HG03045 (cell line): ENCODE results near the gene PTPRN2.
"Not testable (repeated sequence)": the region's sequence is repeated elsewhere in the genome, so short reads cannot be mapped to it uniquely, and the experiment has no call there.

Source experiments
- ATAC-seq: cut with Tn5 transposase; IDR thresholded peaks from one replicate; pipeline ENCODE4 v1.9.1; 2021; ENCODE audit warnings: mild to moderate bottlenecking, moderate library complexity; ENCODE audit not compliant: unreplicated experiment

Gene PTPRN2

DNA sequence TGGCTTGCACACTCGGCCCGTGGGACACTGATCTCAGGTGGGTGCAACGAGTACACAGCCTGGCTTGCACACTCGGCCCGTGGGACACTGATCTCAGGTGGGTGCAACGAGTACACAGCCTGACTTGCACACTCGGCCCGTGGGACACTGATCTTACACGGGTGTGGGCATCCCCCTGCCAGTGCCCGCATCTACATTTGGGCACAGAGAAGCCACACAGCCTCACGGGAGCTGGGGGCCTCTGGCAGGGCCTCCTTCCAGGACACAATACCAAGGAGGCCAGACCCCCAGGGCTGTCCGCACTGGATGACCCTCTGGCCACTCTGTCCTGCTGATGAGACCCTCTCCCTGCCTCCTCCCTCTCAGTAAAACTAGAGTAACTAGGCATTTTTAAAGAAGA, 920.4 kb downstream of the PTPRN2 start:
- ATAC-seq: no peak

DNA sequence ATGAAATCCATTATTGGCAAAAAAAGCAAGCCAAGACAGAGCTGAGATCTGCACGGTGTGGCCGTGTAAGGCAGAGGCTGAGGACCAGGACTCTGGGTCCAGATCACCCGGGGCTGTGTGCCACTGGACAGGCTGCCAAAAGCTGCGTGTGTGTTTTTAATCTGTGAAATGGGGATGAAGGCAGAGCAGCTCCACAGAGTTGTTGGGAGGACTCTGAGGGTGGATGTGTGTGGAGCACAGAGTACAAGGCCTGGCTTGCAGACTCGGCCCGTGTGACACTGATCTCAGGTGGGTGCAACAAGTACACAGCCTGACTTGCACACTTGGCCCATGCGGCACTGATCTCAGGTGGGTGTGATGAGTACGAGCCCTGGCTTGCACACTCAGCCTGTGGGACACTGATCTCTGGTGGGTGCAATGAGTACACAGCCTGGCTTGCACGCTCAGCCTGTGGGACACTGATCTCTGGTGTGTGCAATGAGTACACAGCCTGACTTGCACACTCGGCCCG, 921.0 kb downstream of the PTPRN2 start:
- no peak for ATAC-seq

DNA sequence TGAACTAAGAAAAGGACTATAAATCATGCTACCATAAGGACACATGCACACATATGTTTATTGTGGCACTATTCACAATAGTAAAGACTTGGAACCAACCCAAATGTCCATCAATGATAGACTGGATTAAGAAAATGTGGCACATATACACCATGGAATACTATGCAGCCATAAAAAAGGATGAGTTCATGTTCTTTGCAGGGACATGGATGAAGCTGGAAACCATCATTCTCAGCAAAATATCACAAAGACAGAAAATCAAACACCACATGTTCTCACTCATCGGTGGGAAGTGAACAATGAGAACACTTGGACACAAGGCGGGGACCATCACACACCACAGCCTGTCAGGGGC, 922.0 kb downstream of the PTPRN2 start:
- not testable (repeated sequence) for ATAC-seq

DNA sequence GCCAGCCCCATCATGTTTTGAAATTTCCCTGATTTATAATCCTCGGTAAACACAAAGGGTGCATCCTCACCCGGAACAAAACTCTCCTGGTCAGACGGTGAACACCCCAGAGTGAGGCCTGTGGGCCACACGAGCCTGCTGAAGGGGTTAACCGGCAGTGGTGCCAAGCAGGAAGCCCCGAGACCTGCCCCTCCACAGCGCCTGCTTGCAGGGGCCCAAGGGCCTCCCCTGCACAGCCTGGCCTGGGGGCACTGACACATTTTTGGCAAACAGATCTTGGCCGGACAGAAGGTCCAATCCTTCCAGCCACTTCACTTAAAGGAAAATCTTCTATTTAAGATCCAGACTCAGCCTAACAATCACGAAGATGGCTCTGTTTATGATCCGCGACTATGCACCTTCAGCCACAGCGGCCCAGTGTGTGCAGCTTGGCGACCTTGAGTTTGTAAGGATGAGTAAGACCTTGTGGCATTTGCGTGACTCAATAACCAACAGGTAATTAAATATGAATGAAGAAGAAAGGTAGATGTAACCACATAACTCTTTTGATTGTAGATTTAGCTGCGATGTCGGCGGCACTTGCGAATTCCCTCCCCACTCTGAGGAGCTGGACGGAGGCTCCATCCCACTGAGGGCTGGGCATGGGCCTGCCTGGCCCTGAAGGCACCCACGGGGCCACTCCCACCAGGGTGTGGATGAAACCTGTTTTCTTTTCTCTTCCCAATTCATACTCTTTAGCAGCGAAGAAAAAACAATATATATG, 922.6 kb downstream of the PTPRN2 start:
- ATAC-seq: no peak

DNA sequence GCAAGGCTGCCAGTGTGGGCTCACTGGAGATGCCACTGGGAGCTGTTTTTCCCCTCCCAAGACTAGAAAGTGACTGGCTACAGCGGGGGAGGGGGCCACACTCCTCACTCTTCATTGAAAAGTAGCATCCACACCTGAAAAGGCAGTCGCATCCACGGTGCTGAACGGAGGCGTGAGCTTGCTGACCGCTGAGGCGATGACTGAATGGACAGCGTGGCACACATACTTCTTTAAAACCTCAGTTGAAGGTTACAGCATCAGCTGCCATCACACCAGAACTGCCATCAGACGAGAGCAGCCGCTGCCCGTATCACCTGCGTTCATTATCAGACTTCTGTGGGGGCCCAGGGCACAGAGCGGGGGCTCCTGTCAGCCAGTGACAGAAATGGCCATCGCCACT, 923.6 kb downstream of the PTPRN2 start:
- ATAC-seq: no peak

DNA sequence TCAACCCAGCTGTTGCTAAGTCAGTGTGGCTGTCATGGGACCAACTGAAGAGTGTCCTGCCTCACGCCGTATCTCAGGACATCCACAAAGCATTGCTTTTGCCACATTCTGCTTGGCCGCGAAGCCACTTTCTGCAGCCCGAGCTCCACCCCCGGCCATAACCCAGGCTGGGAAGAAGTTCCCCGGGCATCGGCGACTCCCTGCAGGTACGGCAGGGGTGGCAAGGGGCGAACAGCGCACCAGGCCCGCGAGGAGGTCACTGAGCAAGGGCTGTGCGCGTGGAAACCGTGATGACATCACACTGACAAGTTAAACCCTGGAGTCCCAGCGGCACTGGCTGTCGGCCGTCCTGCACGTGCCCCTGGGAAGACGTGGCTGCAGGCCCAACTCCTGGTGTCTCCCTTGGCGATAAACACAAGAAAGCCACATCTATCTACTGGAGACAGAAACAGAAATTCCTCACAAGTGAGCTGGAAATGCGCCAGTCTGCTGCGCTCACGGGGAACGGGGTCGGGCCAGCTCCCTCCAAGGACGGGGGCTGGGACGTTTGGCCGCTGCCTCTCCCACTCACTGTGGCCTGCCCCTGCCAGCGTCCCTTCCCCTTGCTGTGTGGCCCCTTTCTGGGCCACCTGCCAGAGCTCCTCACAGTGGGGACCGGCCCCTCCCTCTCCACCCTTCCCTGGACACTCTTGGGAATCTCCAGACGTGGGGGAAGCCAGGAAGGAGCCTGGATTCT, 924.5 kb downstream of the PTPRN2 start:
- ATAC-seq: no peak

DNA sequence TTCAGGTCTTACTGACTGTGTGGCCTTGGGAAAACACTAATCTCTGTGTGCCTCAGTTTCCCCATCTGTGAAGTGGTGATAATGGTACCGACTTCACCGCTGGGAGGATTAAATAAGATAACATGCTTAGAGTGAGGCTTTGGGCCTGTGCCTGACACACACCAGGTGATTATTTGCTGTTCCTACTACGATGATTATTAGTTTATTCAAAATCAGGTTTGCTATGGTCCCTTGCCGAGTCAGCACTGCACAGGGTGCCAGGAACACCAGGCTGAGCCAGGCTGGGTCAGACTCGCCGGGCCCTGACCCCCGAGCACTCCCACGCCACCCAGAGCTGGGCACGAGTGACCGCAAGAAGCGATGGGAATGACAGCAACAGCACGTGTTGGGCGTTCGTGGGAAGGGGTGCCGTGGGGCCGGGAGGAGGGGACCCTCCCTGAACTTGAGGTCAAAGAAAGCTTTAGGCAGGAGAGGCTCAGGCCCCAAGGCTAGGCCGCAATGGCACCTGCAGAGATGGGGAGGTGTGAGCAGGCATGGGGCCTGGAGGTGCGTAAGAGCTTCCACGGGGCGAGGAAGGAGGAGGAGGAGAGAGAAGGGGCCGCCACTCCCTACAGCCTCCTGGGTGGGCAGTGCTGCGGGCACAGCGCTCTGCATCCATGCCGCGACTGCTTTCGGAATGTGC, 925.4 kb downstream of the PTPRN2 start:
- ATAC-seq: no peak

DNA sequence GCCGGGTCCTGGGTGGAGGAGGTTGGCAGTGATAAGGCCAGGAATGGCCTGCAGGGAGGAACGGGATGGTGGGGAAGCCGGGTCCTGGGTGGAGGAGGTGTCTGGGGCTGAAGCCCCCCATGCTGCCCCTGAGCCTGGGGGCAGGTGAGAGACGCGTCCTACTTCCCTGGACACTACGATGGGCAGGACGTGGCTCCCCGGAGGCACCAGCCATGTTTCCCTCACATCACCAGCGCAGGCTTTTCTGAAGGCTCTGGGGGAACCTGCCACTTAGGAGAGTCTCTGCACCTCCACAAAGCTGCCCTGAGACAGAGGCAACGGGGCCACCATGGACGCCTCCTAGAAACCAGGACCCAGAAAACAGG, 926.0 kb downstream of the PTPRN2 start:
- no peak for ATAC-seq

DNA sequence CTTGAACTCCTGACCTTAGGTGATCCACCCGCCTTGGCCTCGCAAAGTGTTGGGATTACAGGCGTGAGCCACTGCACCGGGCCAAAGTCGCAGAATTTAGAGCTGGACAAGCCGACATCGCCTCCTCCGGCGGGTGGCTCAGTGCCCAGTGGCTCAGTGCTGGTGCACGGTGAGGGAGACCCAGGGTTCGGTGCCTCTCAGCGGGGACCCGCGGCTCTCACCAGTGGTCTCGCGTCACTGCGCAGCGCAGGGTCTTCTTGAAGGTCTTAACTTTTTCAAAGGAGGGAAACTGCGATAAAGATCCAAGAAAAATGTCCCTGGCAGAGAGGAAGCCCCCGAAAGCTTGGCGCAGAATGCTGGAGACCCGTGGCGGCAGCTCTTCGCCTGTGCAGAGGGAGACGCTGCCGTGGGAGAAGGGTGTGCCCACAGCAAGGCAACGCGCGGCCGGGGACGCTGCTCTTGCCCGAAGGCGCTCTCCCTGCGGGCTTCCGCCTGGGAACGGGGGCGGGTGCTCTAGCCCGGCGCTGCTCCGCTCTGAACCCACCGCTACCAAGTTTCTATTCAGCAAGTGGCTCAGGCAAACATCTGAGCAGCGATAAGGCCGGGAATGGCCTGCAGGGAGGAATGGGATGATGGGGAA, 926.5 kb downstream of the PTPRN2 start:
- ATAC-seq: no peak

DNA sequence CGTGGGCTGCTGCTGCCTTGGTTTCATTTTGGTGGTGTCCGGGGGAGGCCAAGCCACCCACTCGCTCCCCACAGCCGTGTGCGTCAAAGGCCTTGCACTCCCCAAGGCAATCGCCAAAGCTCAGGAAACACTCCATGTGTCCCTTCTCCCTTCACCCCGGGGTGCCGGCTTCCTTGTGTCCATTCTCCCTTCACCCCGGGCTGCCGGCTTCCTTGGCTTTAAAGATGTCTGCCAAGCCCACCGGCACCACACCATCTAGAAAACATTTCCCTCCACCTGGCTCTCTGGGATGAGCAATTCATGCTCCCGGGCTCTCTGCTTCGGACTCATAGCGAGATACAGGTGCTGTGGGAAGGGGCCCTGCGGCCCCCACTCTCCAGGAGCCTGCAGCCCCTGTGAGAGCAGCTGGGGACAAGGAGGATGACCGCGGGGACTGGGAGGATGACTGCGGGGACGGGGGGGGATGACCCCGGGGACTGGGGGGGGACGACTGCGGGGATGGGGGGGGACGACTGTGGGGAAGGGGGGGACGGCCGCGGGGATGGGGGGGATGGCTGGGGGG, 928.7 kb downstream of the PTPRN2 start:
- no peak for ATAC-seq

DNA sequence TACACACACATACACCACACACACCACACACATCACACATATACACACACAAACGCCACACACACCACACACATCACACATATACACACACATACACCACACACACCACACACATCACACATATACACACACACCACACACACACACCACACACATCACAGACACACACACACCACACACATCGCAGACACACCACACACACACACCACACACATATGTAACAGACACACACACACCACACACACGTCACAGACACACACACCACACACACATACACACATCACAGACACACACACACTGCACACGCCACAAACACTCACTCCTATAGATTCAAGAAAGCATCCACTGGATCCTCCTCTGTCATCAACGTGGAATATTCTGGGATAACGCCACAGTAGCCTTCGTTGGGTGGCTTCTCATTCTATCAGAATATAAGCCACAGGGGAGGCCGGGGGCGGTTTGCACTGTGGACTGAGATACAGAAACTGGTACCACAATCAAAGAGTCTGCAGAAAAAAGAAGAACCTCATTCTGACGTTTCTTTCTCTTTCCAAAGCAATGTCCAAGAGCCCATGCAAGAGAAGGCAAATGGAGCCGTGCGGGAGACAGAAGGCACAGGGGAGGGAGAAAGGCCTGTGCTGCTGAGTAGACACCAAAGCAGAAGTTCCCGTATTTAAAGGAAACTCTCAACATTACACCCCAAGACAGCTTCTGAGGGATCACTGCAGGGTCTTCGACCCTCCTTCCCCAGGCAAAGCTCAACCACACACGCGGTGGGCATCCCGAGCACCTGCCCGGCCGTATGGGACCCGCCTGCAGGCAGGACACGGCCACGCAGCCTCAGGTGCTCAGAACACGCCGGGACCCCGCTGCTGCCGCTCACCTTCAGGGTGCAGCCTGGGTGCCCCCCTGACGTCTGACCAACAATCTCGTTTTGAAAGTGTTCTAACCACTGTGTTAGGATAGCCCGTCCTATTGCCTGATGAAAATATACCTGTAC, 929.6 kb downstream of the PTPRN2 start:
- no peak for ATAC-seq

DNA sequence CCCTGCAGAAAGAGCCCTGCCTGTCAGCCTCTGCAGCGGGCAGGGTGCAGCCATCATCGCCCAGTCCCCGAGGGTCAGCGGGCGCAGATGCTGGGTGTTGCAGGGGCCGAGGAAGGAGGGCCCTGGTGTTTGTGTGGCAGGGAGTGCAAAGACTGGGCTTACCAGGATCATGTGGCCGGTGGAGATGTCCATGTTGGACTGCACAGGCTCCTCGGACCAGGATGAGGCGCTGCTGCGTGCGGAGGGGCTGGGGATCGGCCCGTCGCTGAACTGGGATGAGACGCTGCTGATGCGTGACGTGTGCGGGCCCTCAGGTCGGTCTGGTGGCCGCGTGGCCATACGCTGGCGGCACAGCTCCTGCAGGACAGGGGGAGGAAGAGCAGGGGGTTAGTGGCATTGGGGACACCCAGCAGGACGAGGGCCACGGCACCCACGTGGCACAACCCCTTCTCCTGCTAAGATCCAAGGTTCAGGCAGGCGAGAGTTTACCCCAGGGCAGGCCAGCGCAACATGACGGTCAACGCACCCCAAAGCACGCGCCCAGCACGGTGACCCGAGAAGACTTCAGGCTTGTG, 931.3 kb downstream of the PTPRN2 start:
- ATAC-seq: no peak

DNA sequence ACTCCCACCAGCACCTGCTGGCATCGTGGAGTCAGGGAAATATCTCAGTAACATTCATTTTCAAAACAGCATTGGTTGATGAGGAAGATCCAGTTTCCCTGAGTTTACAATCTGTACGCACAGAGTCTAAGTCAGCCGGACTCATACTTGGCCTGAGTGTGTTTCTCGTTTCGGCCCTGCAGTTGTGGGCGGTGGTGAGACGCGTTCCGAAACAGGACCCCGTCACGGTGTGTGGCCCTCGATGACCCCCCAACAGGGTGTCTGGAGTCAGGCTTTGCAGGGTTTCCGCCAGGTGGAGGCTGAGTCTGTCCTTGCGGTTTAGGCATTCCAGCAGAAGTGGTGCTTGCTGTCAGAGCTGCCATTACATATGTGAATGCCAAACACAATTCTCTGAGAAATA, 933.3 kb downstream of the PTPRN2 start:
- ATAC-seq: no peak

DNA sequence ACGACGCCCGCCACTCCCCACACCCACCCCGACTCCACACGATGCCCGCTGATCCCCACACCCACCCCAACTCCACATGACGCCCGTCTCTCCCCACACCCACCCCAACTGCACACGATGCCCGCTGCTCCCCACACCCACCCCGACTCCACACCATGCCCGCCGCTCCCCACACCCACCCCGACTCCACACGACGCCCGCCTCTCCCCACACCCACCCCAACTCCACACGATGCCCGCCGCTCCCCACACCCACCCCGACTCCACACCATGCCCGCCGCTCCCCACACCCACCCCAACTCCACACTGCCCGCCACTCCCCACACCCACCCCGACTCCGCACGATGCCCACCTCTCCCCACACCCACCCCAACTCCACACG, 933.8 kb downstream of the PTPRN2 start:
- no peak for ATAC-seq

DNA sequence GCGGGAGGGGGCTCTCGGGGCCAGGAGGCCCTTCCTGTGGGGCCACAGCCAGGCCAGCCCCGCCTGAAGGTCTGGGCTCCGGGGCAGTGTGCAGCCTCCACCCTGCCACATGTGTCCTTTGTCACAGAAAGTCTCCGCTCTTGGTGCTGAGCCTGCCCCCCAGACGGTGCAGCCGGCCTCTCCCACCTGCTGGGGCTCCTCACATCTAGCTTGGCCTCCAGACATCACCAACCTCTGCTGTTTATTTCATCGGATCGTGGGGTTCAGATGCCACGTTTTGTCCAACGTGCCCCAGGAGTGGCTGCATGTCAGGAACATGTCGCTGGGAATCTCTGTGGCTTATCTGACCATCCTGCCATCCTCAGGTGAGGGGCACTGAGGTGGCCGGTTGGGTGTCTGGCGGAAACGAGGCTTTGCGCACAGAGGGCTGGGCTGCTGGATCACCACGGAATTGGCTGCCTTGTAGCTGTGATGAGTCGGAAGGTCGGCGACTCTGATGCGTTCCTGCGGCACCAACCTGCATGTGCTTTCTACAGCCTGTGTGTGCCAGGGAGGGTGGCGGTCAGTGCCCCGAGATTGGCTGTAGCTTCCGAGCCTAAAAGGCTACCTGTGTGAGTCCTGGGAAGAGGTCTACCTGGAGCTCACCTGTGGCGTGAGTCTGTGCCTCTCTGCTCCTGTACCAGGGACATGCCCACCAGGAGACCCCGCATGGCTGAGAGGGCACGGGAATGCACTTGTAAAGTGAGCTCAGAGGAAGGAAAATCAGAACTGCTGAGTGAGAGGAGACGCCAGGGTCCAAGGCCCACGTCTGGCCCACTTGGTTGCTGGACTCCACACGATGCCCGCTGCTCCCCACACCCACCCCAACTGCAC, 934.4 kb downstream of the PTPRN2 start:
- no peak for ATAC-seq

DNA sequence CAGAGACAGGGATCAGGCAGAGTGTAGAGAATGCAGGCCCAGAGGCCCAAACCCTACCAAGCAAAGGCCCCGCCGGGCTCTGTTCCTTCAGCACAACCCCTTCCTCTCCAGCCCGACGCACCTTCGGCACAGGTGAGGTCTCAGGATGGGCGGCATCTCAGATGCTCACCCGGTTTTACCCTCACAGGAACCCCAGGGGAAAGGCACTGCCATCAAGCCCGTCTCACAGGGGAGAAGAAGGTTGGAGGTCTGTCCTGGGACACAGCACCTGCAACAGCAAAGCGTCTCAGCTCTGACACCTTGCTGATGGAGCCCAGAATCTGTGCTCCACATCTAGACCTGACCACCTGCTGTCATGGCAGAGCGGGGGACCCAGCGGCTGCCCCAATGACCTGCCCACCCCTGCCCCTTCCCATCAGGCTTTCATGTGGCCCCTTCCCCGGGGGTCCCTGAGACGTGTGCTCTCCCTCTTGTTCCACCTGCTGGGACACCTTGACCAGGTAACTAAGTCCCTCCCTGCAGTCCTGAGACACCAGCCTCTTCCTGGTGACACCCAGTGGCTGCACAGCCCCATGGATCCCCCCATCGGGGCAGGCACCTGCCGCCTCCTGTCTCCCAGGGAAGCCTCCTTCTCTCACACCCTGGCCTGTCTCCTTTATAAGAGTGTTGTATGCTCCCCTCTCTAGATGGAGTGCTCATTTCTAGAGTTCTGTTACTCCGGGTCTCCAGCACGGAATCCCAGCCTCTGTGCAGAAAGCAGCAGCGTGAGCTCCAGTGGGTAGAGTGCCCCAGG, 935.3 kb downstream of the PTPRN2 start:
- no peak for ATAC-seq

DNA sequence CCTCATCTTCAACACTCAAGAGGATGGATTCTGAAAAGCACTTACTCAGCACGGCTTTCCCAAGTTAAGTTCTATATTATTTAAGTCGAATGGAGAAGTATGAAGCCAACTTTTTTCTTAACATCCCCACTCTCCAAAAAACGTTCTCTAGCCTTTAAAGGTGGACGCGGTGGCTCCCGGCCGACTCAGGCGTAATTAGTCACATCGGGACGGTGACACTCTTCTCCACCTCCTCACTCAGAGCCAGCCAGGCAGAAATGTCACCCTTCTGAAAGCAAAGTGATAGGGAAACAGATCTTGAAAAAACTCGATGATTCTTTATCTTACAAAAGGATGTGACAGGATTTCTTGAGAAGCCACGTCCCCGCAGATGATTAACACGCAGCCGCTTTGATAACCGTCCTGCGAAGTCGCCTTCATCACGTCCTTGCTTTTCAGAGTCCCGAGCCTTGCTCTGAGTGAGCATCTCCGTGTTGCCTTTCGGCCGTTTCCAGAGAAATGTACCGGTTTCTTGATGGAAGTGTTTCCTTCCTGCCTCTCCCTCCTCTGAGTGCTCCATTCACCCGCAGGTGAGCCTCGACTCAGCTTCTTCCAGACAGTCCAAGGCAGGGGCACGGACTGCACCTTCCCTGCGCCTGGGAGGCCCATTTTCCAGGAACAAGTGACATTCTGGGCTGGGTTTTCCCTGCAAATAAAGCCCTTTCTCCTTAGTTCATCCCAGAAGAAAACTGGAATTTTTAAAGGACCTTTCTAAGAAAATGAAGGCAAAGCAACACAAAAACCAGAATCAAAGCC, 936.1 kb downstream of the PTPRN2 start:
- ATAC-seq: no peak
